ENCODE measurements around the gene SNU13.
"Not testable (repeated sequence)": the region's sequence is repeated elsewhere in the genome, so short reads cannot be mapped to it uniquely, and the experiment has no call there.

The SNU13 gene

GRCh38 chr22:41681616-41682015, 7.1 kb downstream of the SNU13 start:
- DNase-seq (ENCODE audit: low read depth, low spot score): no peak

GRCh38 chr22:41676134-41676533, 12.5 kb downstream of the SNU13 start:
- DNase-seq (ENCODE audit: low read depth, low spot score): no peak

DNA sequence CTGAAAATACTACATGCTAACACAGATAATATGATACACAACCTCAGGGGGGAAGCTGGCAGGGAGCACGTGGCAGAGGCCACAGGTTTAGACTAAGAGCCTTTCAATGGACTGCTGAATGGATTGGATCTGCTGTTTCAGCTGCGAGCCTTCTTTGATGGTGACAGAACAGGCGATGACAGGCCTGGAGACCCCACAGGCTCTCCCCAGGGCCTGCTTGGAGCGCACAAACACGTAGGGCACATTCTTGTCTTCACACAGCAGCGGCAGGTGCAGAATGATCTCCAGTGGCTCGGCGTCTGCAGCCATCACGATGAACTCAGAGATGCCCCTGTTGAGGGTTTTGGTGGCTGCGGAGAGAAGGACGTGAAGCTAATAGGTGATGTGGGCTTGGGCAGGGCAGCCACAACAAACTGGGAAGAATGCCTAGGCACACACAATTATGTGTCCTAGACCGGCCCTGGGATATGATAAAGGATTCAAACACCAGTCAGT, 13.8 kb downstream of the SNU13 start:
- no peak for DNase-seq (ENCODE audit: low read depth, low spot score)

- DNase-seq (ENCODE audit: low read depth, low spot score): no peak
Measured at GRCh38 chr22:41672780-41673509, 15.7 kb downstream of the SNU13 start.

DNA sequence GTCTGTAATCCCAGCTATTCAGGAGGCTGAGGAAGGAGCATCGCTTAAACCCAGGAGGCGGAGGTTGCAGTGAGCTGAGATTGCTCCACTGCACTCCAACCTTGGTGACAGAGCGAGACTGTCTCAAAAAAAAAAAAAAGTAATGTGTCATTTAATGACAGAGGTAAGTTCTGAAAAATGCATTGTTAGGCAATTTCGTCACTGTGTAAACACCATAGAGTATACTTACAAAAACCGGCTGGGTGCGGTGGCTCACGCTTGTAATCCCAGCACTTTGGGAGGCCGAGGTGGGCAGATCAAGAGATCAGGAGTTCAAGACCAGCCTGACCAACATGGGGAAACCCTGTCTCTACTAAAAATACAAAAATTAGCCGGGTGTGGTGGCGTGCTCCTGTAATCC, 16.6 kb downstream of the SNU13 start:
- not testable (repeated sequence) for DNase-seq (ENCODE audit: low read depth, low spot score)

- no peak for DNase-seq (ENCODE audit: low read depth, low spot score)
Measured at GRCh38 chr22:41668971-41669911, 19.4 kb downstream of the SNU13 start.

DNA sequence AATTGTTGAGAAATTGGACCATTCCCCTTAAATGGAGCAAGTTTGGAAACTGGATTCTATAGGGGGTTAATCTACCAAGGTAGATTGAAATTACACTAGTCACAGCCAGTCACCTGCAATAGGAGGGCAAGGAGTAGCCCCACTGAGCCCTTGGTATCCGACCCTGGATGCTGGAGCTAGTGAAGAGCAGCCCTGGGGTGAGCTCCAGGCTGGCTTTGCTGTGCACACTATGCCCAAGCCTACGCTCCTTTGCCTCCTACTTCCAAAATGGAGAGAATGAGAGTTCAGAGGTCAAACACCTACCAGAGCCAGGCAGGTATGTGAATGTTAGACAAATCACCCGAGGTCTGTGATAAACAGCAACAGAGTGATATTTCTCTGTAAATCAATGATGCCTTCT, 23.7 kb downstream of the SNU13 start:
- DNase-seq (ENCODE audit: low read depth, low spot score): no peak

DNA sequence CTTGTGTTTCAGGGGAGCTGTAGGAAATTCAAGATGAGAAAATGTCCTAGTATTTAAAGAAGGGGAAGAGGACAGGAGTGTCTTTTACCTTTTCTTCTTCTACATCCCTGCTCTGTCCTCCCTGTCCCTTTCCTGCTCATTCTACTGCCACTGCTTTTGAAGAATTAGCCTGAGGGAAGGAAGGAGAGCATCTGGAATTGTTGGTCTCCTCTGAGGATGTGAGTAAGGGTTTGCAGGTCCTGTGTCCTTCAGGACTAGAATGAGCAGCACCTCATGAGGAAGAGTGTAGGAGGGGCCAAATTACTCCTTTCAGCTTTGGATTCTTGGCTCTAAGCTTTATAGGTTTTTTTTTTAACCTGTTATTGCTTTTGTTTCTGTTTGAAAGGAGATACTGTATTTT, 24.2 kb downstream of the SNU13 start:
- DNase-seq (ENCODE audit: low read depth, low spot score): no peak

GRCh38 chr22:41663594-41663993, 25.1 kb downstream of the SNU13 start:
- DNase-seq (ENCODE audit: low read depth, low spot score): not testable (repeated sequence)

DNA sequence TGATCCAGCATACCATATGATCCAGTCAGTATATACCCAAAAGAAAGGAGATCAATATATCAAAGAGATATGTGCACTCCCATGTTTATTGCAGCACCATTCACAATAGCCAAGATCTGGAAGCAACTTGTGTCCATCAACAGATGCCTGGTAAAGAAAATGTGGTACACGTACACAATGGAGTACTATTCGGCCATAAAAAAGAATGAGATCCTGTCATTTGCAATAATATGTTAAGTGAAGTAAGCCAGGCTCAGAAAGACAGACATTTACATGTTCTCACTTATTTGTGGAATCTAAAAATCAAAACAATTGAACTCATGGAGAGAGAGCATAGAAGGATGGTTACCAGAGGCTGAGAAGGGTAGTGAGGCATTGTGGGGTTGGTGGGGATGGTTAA, 27.0 kb downstream of the SNU13 start:
- no peak for DNase-seq (ENCODE audit: low read depth, low spot score)

DNA sequence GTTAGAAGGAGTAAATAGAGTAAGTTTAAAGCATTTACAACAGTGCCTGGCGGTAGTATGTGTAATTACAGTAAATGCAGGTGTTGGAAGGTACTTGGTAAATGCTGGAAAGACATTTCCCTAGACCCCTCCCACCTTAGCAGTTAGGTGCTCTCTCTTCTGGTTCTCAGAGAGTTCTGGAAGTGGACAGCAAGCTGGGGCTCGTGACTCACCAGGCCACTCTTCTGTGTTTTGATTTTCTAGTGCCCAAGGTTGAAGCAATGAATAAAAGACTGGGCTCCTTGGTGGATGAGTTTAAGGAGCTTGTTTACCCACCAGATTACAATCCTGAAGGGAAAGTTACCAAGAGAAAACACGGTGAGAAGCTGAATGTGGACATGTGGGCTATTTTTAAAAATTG, 27.6 kb downstream of the SNU13 start:
- DNase-seq (ENCODE audit: low read depth, low spot score): no peak

GRCh38 chr22:41660416-41660815, 28.3 kb downstream of the SNU13 start:
- no peak for DNase-seq (ENCODE audit: low read depth, low spot score)

DNA sequence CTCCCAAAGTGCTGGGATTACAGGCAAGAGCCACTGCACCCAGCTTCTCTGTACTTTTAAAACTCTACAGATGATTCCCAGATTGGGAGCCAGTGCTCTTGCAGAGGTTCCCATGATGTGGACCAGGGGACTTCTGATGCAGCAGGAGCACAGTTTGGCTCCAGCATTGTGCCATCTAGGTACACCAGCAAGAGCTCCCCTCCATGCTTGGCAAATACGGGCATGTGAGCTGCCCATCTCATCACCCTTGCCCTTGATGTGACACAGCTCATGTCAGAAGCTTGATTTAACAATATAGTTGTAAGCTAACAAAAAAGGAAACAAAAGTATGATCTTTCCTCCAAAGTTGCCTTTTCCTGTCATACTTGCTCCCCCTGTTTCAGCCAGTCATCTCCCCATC, 28.7 kb downstream of the SNU13 start:
- no peak for DNase-seq (ENCODE audit: low read depth, low spot score)

- no peak for DNase-seq (ENCODE audit: low read depth, low spot score)
Measured at GRCh38 chr22:41658869-41659268, 29.8 kb downstream of the SNU13 start.

DNA sequence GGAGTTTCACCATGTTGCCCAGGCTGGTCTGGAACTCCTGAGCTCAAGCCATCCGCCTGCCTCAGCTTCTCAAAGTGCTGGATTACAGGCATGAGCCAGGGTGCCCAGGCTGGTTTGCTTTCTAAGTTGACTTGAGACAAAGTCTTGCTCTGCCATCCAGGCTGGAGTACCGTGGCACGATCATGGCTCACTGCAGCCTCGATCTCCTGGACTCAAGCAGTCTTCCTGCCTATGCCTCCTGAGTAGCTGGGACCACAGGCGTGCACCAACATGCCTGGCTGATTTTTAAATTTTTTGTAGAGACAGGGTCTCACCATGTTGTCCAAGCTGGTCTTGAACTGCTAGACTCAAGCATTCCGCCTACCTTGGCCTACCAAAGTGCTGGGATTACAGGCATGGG, 31.0 kb downstream of the SNU13 start:
- no peak for DNase-seq (ENCODE audit: low read depth, low spot score)

DNA sequence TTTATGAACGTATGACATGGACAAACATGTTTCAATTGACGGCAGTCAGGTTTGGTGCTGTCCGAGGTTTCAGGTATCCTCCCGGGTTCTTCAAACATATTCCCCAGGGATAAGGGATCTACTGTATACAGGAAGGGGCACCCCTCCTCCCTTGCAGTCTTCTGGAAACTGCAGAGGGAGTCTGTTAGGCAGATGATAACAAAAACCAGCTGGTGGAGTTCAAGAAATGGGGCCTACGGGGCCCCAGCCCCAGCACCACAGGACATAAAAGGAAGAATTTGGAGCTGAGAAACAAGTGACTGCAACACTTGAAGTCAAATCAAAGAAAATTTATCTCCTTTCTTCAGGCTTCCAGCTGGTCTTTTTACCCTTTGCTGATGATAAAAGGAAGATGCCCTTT, 32.1 kb downstream of the SNU13 start:
- DNase-seq (ENCODE audit: low read depth, low spot score): no peak

GRCh38 chr22:41654322-41654721, 34.3 kb downstream of the SNU13 start:
- no peak for DNase-seq (ENCODE audit: low read depth, low spot score)

DNA sequence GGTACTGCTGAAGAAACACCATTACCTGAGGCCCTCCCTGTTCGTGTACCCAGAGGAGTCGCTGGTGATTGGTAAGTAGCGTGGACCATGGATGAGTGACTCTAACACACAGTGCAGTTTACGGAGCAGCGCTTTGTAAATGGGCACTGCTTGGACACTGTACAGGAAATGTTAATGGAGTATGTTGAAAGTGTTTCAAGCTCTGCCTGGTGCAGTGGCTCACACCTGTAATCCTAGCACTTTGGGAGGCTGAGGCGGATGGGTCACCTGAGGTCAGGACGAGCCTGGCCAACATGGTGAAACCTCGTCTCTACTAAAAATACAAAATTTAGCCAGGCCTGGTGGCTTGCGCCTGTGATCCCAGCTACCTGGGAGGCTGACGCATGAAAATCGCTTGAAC, 37.8 kb downstream of the SNU13 start:
- DNase-seq (ENCODE audit: low read depth, low spot score): no peak

GRCh38 chr22:41650229-41650628, 38.4 kb downstream of the SNU13 start:
- DNase-seq (ENCODE audit: low read depth, low spot score): no peak

- no peak for DNase-seq (ENCODE audit: low read depth, low spot score)
Measured at GRCh38 chr22:41648432-41648831, 40.2 kb downstream of the SNU13 start.

GRCh38 chr22:41647771-41648170, 40.9 kb downstream of the SNU13 start:
- DNase-seq (ENCODE audit: low read depth, low spot score): no peak

DNA sequence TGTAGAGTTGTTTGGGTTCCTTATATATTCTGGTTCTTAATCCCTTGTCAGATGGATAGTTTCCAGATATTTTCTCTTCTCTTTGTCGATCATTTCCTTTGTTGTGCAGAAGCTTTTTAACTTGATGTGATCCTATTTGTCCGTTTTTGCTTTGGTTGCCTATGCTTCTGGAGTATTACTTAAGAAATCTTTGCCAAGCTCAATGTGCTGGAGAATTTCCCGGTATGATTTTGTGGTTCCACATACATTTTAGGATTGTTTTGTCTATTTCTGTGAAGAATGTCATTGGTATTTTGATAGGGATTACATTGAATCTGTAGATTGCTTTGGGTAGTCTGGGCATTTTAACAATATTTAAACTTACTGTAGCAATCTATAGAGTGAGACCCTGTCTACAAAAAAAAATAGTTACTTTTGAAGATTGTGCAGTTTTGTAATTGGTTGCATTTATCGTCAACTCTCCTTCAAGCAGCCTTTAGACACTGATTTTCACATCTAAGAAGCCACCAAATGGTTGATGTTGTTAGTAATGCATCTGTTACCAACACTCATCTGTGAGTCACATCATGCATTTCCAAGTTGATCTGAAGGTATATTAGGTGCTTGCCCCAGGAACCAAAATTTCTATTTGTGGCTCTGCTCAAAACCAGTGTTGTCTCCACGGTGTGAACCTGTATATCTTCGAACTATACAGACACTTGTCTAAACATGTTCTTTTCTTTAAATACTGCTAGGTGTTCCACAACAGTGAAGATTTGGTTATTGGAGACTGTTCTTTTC, 46.1 kb downstream of the SNU13 start:
- DNase-seq (ENCODE audit: low read depth, low spot score): no peak
